Neural progenitor cell (in vitro differentiated cells): ENCODE data around the gene ADH4.

Experiments used
- CTCF ChIP-seq: fragments of 200-600 bp; sonication (generic); IDR thresholded peaks from 2 replicates; pipeline ENCODE4 v1.5.1; 2017; ENCODE audit warnings: antibody characterized with exemption, mild to moderate bottlenecking
- EZH2 ChIP-seq: fragments of 200-600 bp; sonication (generic); IDR thresholded peaks from 2 replicates; pipeline ENCODE4 v1.6.1; 2017; ENCODE audit warnings: antibody characterized with exemption, mild to moderate bottlenecking, moderate library complexity

GRCh38 chr4:99135541-99136162 is 8.4 kb downstream of the ADH4 start:
- no peak for TF ChIP-seq EZH2
- TF ChIP-seq CTCF, result no peak
